Amygdala (tissue), 56 donors: ENCODE results near the gene PRKCH.

ENCODE experiments used
- DNase-seq, 56 donors: peaks; one replicate each; lab custom pipeline; 2025; lab: John Stamatoyannopoulos, UW

Gene PRKCH

GRCh38 chr14:61468063-61468825 lies 146.9 kb downstream of the PRKCH start:
- DNase-seq: no peak

GRCh38 chr14:61469781-61470180 lies 148.4 kb downstream of the PRKCH start:
- DNase-seq: no peak

GRCh38 chr14:61470261-61470960 lies 149.0 kb downstream of the PRKCH start:
- peak in 2 of 56 donors; percentile 16 to 20 for DNase-seq

- no peak for DNase-seq
Measured at GRCh38 chr14:61470961-61471293, 149.5 kb downstream of the PRKCH start.

GRCh38 chr14:61471297-61472005 lies 150.1 kb downstream of the PRKCH start:
- no peak for DNase-seq

- DNase-seq: peak in 1 of 56 donors; percentile 14
Measured at GRCh38 chr14:61472011-61472672, 150.8 kb downstream of the PRKCH start.

GRCh38 chr14:61472801-61473376 lies 151.5 kb downstream of the PRKCH start:
- DNase-seq: no peak

GRCh38 chr14:61474015-61474414 lies 152.6 kb downstream of the PRKCH start:
- DNase-seq: no peak

GRCh38 chr14:61474701-61475100 lies 153.3 kb downstream of the PRKCH start:
- no peak for DNase-seq

- peak in 1 of 56 donors; percentile 25 for DNase-seq
Measured at GRCh38 chr14:61475316-61475715, 153.9 kb downstream of the PRKCH start.

GRCh38 chr14:61476105-61476753 lies 154.8 kb downstream of the PRKCH start:
- DNase-seq: no peak

GRCh38 chr14:61476754-61477410 lies 155.5 kb downstream of the PRKCH start:
- peak in 5 of 56 donors; percentile 12 to 36 (median 22) for DNase-seq

GRCh38 chr14:61477712-61478462 lies 156.5 kb downstream of the PRKCH start:
- DNase-seq: peak in 13 of 56 donors; percentile 9 to 53 (median 28)

- DNase-seq: peak in 1 of 56 donors; percentile 32
Measured at GRCh38 chr14:61478971-61479473, 157.6 kb downstream of the PRKCH start.

GRCh38 chr14:61479746-61480502 lies 158.5 kb downstream of the PRKCH start:
- no peak for DNase-seq

- peak in 1 of 56 donors; percentile 34 for DNase-seq
Measured at GRCh38 chr14:61480704-61481285, 159.4 kb downstream of the PRKCH start.

- no peak for DNase-seq
Measured at GRCh38 chr14:61481701-61482100, 160.3 kb downstream of the PRKCH start.
